ENCODE measurements around the gene SETD7. TPM values are rescaled to one million over a fixed set of nuclear protein-coding genes. Genes with fewer than 3 reads are reported as not detected.

Gene SETD7
- total RNA-seq, 1 experiment from 2014 or later: 32.2 TPM

DNA sequence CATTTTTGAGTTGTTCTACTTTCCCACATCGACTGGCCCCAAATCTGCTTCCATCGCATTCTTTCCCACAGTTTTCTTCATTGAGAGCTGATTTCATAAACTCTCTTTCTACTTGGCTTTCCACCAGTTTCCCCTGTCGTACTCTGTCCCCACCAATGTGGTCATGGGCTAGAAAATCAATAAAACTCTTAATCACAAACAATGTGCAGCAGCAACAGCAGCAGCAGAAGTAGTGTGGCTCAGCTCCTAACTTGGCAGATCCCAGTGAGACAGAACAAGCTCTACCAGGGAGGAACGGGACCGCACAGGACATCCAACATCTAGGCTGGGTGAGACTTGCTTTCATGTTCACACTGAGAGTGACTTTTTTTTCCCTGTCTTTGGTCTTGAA lies 3.1 kb upstream of the SETD7 start:
- CTCF ChIA-PET: no interaction called here
- no peaks in the 10 kb centered on the region for H3K27me3 Mint-ChIP-seq (ENCODE audit: insufficient read depth, unreplicated experiment)
- H3K4me1 Mint-ChIP-seq (ENCODE audit: low read depth, unreplicated experiment): peaks cover 7% of the 10 kb centered on the region
- H3K4me3 Mint-ChIP-seq (ENCODE audit: unreplicated experiment): no peak overlapping the region
- TF ChIP-seq, protein P1, sequence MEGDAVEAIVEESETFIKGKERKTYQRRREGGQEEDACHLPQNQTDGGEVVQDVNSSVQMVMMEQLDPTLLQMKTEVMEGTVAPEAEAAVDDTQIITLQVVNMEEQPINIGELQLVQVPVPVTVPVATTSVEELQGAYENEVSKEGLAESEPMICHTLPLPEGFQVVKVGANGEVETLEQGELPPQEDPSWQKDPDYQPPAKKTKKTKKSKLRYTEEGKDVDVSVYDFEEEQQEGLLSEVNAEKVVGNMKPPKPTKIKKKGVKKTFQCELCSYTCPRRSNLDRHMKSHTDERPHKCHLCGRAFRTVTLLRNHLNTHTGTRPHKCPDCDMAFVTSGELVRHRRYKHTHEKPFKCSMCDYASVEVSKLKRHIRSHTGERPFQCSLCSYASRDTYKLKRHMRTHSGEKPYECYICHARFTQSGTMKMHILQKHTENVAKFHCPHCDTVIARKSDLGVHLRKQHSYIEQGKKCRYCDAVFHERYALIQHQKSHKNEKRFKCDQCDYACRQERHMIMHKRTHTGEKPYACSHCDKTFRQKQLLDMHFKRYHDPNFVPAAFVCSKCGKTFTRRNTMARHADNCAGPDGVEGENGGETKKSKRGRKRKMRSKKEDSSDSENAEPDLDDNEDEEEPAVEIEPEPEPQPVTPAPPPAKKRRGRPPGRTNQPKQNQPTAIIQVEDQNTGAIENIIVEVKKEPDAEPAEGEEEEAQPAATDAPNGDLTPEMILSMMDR (IDR thresholded peaks at IDR 0.05; ENCODE audit: insufficient read depth in 1 of 2, low read depth in 1 of 2, low read length in 1 of 2, severe bottlenecking in 1 of 2, unreplicated experiment in 1 of 2): no peak
- POLR2A ChIA-PET: no interaction called here
- Histone ChIP-seq H3K9me3 (no peaks in the 10 kb centered on the region), H3K36me3 (ENCODE audit: control insufficient read depth, insufficient read depth, low read length) (no peaks in the 10 kb centered on the region), H3K4me1 (peaks cover 9% of the 10 kb centered on the region), H3K27me3 (replicated peaks; ENCODE audit: control insufficient read depth, insufficient read depth, low read length) (no peaks in the 10 kb centered on the region; the same call in 1 of the 2 replicates), H3K4me3 (ENCODE audit: low read depth, low read length) (no peak overlapping the region)
- H3K9me3 Mint-ChIP-seq (ENCODE audit: unreplicated experiment): no peaks in the 10 kb centered on the region
- no TSS peak for BruUV-seq (replicated peaks)
- no peak overlapping the region for H3K27ac Mint-ChIP-seq (ENCODE audit: unreplicated experiment)
- peaks cover 20% of the 10 kb centered on the region for H3K36me3 Mint-ChIP-seq (ENCODE audit: insufficient read depth, unreplicated experiment)
- no peak for DNase-seq
- intact Hi-C loops (cut with micrococcal nuclease; ENCODE audit: unreplicated experiment): no loop called here

DNA sequence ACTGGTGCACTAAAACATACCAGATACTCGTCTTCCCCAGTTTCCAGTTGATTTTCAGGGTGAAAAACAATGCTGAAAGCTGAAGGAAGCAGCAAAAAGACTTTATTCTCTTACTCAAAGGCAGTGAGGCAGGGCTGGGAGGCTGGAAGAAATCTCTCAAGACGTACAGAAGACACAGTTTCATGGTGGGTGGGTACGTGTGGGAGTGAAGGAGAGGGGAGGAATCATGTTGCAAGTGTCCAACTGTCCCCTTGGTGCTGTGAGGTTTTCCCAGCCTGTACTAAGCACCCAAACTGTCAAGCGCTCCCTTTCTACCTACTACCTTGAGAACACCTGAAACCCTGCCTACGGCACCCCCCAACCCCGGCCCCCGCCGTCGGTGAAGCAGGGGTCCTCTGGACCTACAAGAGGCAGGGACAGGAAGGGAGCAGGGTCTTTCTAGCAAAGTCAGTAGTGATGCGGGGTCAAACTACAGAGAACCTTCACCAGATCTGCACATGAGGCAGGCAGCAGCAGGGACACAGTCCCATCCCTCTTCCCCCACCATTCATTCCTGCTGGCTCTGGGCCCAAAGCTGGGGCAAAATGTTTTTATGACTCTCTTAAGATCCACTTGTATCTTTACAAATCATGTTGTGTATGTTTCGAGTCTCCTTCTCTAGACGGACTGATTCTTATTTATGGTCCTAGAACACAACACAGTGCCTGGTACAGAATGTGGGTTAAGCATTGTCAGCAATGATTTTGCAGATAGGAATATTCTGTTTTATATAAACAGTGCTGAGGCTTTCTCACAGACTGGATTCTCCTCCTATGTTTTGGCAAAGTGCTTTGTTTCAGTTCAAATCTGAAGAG lies 2.4 kb upstream of the SETD7 start:
- POLR2A ChIA-PET: no interaction called here

DNA sequence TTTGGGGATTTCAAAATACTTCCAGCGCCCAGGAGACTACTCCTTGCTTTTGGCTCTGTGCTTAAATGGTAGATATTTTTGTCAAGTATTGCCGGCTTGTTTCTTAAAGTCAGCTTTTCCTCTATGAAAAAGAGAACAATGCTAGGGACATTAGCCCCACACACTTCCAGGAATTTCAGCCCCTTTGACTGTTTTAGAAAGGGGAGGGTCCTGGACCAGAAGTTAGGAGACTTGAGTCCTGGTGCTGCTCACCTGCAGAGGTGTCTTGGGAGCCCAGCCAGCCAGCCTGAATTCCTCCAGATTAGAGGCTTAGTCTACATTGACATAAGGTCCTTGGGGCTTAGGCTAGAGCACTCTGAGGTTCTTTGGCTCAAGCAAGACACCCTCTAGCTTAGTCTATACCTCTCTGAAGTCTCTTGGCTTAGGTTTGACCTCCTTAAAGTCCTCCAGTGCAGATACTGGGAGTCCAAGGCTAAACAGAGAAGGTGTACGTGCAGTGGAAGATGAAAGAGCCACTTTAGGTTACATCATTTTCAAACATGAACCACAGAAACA lies 1.6 kb upstream of the SETD7 start:
- peak overlapping the region; percentile 98 for H3K27ac Mint-ChIP-seq (ENCODE audit: unreplicated experiment)
- CTCF ChIA-PET: interaction anchor here (1.0 kb wide), 1 partner anchor 99 kb away, joined by 3 read pairs; no protein-coding TSS in a partner anchor
- POLR2A ChIA-PET: interaction anchor here (1.4 kb wide), 1 partner anchor 46 kb away, joined by 6 read pairs; no protein-coding TSS in a partner anchor
- H3K9me3 ChIP-seq: no peaks in the 10 kb centered on the region
- H3K4me3 Mint-ChIP-seq (ENCODE audit: unreplicated experiment): peak overlapping the region; percentile 100
- intact Hi-C loops (cut with micrococcal nuclease; ENCODE audit: unreplicated experiment): loop anchor here (1.0 to 2.0 kb wide), 3 partner anchors 19 to 104 kb away; no protein-coding TSS in a partner anchor
- peaks cover 13% of the 10 kb centered on the region for H3K4me1 Mint-ChIP-seq (ENCODE audit: low read depth, unreplicated experiment)
- TF ChIP-seq, protein P1 (IDR thresholded peaks at IDR 0.05; ENCODE audit: insufficient read depth in 1 of 2, low read depth in 1 of 2, low read length in 1 of 2, severe bottlenecking in 1 of 2, unreplicated experiment in 1 of 2): no peak
- peak; percentile 34 to 42 for DNase-seq
- no TSS peak for BruUV-seq (replicated peaks)
- no peaks in the 10 kb centered on the region for H3K9me3 Mint-ChIP-seq (ENCODE audit: unreplicated experiment)
- no peaks in the 10 kb centered on the region for H3K27me3 Mint-ChIP-seq (ENCODE audit: insufficient read depth, unreplicated experiment)
- H3K4me1 ChIP-seq: peaks cover 9% of the 10 kb centered on the region
- H3K36me3 Mint-ChIP-seq (ENCODE audit: insufficient read depth, unreplicated experiment): peaks cover 20% of the 10 kb centered on the region
- no peaks in the 10 kb centered on the region for H3K36me3 ChIP-seq (ENCODE audit: control insufficient read depth, insufficient read depth, low read length)
- H3K27me3 ChIP-seq (replicated peaks; ENCODE audit: control insufficient read depth, insufficient read depth, low read length): no peaks in the 10 kb centered on the region; the same call in 1 of the 2 replicates
- peak overlapping the region; percentile 67 for H3K4me3 ChIP-seq (ENCODE audit: low read depth, low read length)

More for the DNA sequence above, 2.4 kb upstream of the SETD7 start:
- Histone ChIP-seq H3K4me3 (ENCODE audit: low read depth, low read length) (no peak overlapping the region), H3K27me3 (replicated peaks; ENCODE audit: control insufficient read depth, insufficient read depth, low read length) (no peaks in the 10 kb centered on the region; the same call in 1 of the 2 replicates), H3K9me3 (no peaks in the 10 kb centered on the region), H3K36me3 (ENCODE audit: control insufficient read depth, insufficient read depth, low read length) (no peaks in the 10 kb centered on the region), H3K4me1 (peaks cover 9% of the 10 kb centered on the region)
- no peak for DNase-seq
- H3K36me3 Mint-ChIP-seq (ENCODE audit: insufficient read depth, unreplicated experiment): peaks cover 20% of the 10 kb centered on the region
- TF ChIP-seq, protein P1 (IDR thresholded peaks at IDR 0.05; ENCODE audit: insufficient read depth in 1 of 2, low read depth in 1 of 2, low read length in 1 of 2, severe bottlenecking in 1 of 2, unreplicated experiment in 1 of 2): no peak
- no TSS peak for BruUV-seq (replicated peaks)
- no peaks in the 10 kb centered on the region for H3K27me3 Mint-ChIP-seq (ENCODE audit: insufficient read depth, unreplicated experiment)
- H3K4me3 Mint-ChIP-seq (ENCODE audit: unreplicated experiment): peak overlapping the region; percentile 100
- CTCF ChIA-PET: interaction anchor here (1.0 kb wide), 1 partner anchor 98 kb away, joined by 3 read pairs; no protein-coding TSS in a partner anchor
- H3K4me1 Mint-ChIP-seq (ENCODE audit: low read depth, unreplicated experiment): peaks cover 7% of the 10 kb centered on the region
- H3K27ac Mint-ChIP-seq (ENCODE audit: unreplicated experiment): peak overlapping the region; percentile 98
- intact Hi-C loops (cut with micrococcal nuclease; ENCODE audit: unreplicated experiment): no loop called here
- H3K9me3 Mint-ChIP-seq (ENCODE audit: unreplicated experiment): no peaks in the 10 kb centered on the region
